Vagina (tissue), 2 donors: ENCODE data around the gene APP. TPM values are rescaled to one million over a fixed set of nuclear protein-coding genes. Genes with fewer than 3 reads are reported as not detected.

Experiments
- DNase-seq, 2 donors: peaks; one replicate each; pipeline ENCODE4 v3.0.0-alpha.2; 2017; ENCODE audit errors: extremely low spot score in 2 of 2
- H3K27ac ChIP-seq: fragments of 200-600 bp; sonication (generic); one replicate; pipeline ENCODE4 v1.5.1; 2019
- H3K27me3 ChIP-seq: fragments of 200-600 bp; sonication (generic); one replicate; pipeline ENCODE4 v1.5.1; 2019
- H3K36me3 ChIP-seq, 2 donors: fragments of 200-600 bp; sonication (generic); one replicate each; pipeline ENCODE4 v1.5.1; 2017 to 2019
- H3K4me1 ChIP-seq: fragments of 200-600 bp; sonication (generic); one replicate; pipeline ENCODE4 v1.5.1; 2019
- H3K4me3 ChIP-seq, 2 donors: fragments of 200-600 bp; sonication (generic); 1 replicate in 1 of 2; 2 replicates in 1 of 2; pipeline ENCODE4 v1.5.1; 2016 to 2019
- H3K9me3 ChIP-seq: fragments of 200-600 bp; sonication (generic); one replicate; pipeline ENCODE4 v1.5.1; 2019
- POLR2A ChIP-seq, 2 donors: fragments of 450-650 bp; IDR thresholded peaks; one replicate each; pipeline ENCODE4 v1.6.1; 2017; ENCODE audit warnings: antibody characterized with exemption in 2 of 2, mild to moderate bottlenecking in 2 of 2, moderate library complexity in 2 of 2
- POLR2AphosphoS5 ChIP-seq, 2 donors: sonication (generic); formaldehyde crosslinking; IDR thresholded peaks; one replicate each; pipeline ENCODE4 v1.9.0; 2017; ENCODE audit warnings: antibody characterized with exemption in 2 of 2, mild to moderate bottlenecking in 2 of 2, low read depth in 1 of 2; ENCODE audit not compliant: insufficient read depth in 1 of 2
- intact Hi-C: fragments of 100-400 bp; cut with DNase I; formaldehyde crosslinking; loops from one replicate; pipeline ENCODE4 v1.15.1; 2023
- total RNA-seq: library from RNA; depleted of rRNA; stranded (reverse); fragments of >200 nt; gene quantifications from one replicate; pipeline ENCODE4 v1.2.3, GENCODE V29; 2016
- TF ChIP-seq, protein P1 (sequence below), 3 experiments: fragments of 450-650 bp in 2 of 3; fragments of 200-600 bp in 1 of 3; sonication (generic) in 1 of 3; IDR thresholded peaks; one replicate each; pipeline ENCODE4 v1.5.1; 2017 to 2019; ENCODE audit warnings: antibody characterized with exemption in 3 of 3, mild to moderate bottlenecking in 2 of 3, moderate library complexity in 2 of 3

APP gene
- total RNA-seq, 1 donor from 2014 or later, result 315 TPM

DNA sequence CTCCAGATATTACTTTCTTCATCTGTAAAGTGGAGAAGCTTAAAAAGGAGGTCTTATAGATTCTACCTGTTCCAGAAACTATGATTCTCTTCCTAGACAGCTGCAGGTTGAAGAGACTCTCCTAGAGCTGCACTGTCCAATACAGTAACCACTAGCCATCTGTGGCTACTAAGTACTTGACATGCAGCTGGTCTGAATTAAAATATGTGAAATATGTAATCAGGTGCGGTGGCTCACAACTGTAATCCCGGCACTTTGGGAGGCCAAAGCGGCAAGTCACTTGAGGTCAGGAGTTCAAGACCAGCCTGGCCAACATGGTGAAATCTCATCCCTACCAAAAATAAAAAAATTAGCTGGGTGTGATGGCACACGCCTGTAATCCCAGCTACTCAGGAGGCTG, 15.8 kb downstream of the APP start:
- H3K27ac ChIP-seq, result no peak overlapping the region

DNA sequence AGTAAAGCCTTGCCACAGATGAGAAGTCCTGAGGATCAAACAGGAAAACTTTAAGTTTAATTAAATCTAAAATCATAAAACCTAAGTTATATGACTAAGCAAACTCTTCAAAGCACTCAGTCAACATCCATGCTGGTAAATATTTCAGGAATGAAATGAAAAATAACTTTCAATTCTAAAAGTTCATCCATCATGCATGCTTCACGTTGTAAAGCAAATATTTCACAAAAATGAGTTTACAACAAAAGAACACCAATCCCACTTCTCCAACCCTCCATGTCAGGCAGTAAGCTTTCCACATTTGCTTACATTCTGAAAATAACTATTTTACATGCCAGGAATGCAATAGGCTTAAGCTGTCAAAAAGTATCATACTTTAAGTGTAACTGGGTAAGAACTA, 16.8 kb downstream of the APP start:
- intact Hi-C loops, result no loop called here
- Histone ChIP-seq H3K4me1 (peaks cover 16% of the 10 kb centered on the region), H3K36me3 (no peaks in the 10 kb centered on the region), H3K4me3 (no peak overlapping the region), H3K9me3 (no peaks in the 10 kb centered on the region), H3K27ac (no peak overlapping the region), H3K27me3 (no peaks in the 10 kb centered on the region)
- TF ChIP-seq POLR2AphosphoS5 (IDR thresholded peaks at IDR 0.05; ENCODE audit: insufficient read depth in 1 of 2, low read depth in 1 of 2) (no peak), POLR2A (IDR thresholded peaks at IDR 0.05) (no peak)
- TF ChIP-seq, protein P1, sequence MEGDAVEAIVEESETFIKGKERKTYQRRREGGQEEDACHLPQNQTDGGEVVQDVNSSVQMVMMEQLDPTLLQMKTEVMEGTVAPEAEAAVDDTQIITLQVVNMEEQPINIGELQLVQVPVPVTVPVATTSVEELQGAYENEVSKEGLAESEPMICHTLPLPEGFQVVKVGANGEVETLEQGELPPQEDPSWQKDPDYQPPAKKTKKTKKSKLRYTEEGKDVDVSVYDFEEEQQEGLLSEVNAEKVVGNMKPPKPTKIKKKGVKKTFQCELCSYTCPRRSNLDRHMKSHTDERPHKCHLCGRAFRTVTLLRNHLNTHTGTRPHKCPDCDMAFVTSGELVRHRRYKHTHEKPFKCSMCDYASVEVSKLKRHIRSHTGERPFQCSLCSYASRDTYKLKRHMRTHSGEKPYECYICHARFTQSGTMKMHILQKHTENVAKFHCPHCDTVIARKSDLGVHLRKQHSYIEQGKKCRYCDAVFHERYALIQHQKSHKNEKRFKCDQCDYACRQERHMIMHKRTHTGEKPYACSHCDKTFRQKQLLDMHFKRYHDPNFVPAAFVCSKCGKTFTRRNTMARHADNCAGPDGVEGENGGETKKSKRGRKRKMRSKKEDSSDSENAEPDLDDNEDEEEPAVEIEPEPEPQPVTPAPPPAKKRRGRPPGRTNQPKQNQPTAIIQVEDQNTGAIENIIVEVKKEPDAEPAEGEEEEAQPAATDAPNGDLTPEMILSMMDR (IDR thresholded peaks at IDR 0.05), result no peak
- no peak for DNase-seq

More for the DNA sequence above, 15.8 kb downstream of the APP start:
- TF ChIP-seq POLR2AphosphoS5 (IDR thresholded peaks at IDR 0.05; ENCODE audit: insufficient read depth in 1 of 2, low read depth in 1 of 2), result no peak
- TF ChIP-seq, protein P1 (IDR thresholded peaks at IDR 0.05), result no peak
- TF ChIP-seq POLR2A (IDR thresholded peaks at IDR 0.05), result no peak
- Histone ChIP-seq H3K36me3 (no peaks in the 10 kb centered on the region), H3K9me3 (no peaks in the 10 kb centered on the region), H3K27me3 (no peaks in the 10 kb centered on the region), H3K4me3 (no peak overlapping the region), H3K4me1 (peaks cover 16% of the 10 kb centered on the region)
- intact Hi-C loops, result no loop called here
- DNase-seq, result no peak

- Histone ChIP-seq H3K4me3 (no peak overlapping the region), H3K4me1 (peaks cover 19% of the 10 kb centered on the region), H3K27ac (no peak overlapping the region), H3K9me3 (no peaks in the 10 kb centered on the region), H3K36me3 (no peaks in the 10 kb centered on the region), H3K27me3 (no peaks in the 10 kb centered on the region)
- TF ChIP-seq POLR2A (IDR thresholded peaks at IDR 0.05), result no peak
- no peak for DNase-seq
- intact Hi-C loops, result no loop called here
Observed at GRCh38 chr21:26148840-26149354, 21.7 kb downstream of the APP start.

- intact Hi-C loops, result no loop called here
- Histone ChIP-seq H3K4me1 (peaks cover 19% of the 10 kb centered on the region), H3K27ac (no peak overlapping the region), H3K9me3 (no peaks in the 10 kb centered on the region), H3K27me3 (no peaks in the 10 kb centered on the region), H3K4me3 (no peak overlapping the region), H3K36me3 (no peaks in the 10 kb centered on the region)
- DNase-seq, result no peak
- TF ChIP-seq, protein P1 (IDR thresholded peaks at IDR 0.05), result no peak
- no peak for TF ChIP-seq POLR2A (IDR thresholded peaks at IDR 0.05)
- no peak for TF ChIP-seq POLR2AphosphoS5 (IDR thresholded peaks at IDR 0.05; ENCODE audit: insufficient read depth in 1 of 2, low read depth in 1 of 2)
Observed at GRCh38 chr21:26148071-26148839, 22.3 kb downstream of the APP start.

DNA sequence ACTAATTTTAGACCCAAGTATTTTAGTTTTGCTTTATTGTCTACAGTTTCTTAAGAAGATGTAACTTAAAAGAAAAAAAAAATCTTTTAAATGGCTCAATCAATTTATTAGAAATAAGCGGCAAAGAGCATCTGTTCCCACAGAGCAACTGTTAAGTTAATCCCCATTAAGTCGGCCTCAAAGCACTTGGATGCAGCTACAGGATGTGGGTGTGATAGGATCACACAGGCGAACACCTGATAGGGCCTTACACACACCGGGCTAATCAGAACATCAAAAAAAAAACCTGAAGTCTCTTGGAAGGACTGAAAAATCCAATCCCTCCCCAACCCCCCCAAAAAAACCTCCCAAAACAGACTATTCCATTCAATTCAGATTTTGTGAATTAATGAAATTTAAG, 23.0 kb downstream of the APP start:
- H3K9me3 ChIP-seq, result no peaks in the 10 kb centered on the region
- H3K4me3 ChIP-seq, result no peak overlapping the region
- no peak overlapping the region for H3K27ac ChIP-seq
- TF ChIP-seq POLR2AphosphoS5 (IDR thresholded peaks at IDR 0.05; ENCODE audit: insufficient read depth in 1 of 2, low read depth in 1 of 2), result no peak
- no peak for TF ChIP-seq POLR2A (IDR thresholded peaks at IDR 0.05)
- TF ChIP-seq, protein P1 (IDR thresholded peaks at IDR 0.05), result no peak
- peaks cover 15% of the 10 kb centered on the region for H3K4me1 ChIP-seq
- no peaks in the 10 kb centered on the region for H3K36me3 ChIP-seq
- no peaks in the 10 kb centered on the region for H3K27me3 ChIP-seq
- no peak for DNase-seq
- intact Hi-C loops, result no loop called here
